GM23338 (cell line): ENCODE measurements around the gene CD83. TPM values are rescaled to one million over a fixed set of nuclear protein-coding genes. Genes with fewer than 3 reads are reported as not detected.
A peak's percentile ranks its signal among the peaks of the same experiment; 100 is the strongest.

ENCODE experiments used
- ATAC-seq: fragments of 200-7000 bp; cut with Tn5 transposase; 3 replicates; pipeline ENCODE4 v1.9.1; 2020
- DNase-seq: peaks from one replicate; pipeline ENCODE4 v3.0.0-alpha.2; 2015; ENCODE audit warnings: low spot score
- H2AFZ ChIP-seq: fragments of 200-600 bp; sonication (generic); 2 replicates; pipeline ENCODE4 v1.8.0; 2016; ENCODE audit warnings: antibody characterized with exemption, mild to moderate bottlenecking, moderate library complexity
- H3F3A ChIP-seq: fragments of 200-600 bp; sonication (generic); replicated peaks from 2 replicates; pipeline ENCODE4 v1.8.0; 2017; ENCODE audit warnings: antibody characterized with exemption, mixed run types, low read depth
- H3K27ac ChIP-seq: fragments of 200-600 bp; sonication (generic); 2 replicates; pipeline ENCODE4 v1.6.1; 2016; ENCODE audit warnings: low read depth
- H3K27me3 ChIP-seq: fragments of 200-600 bp; sonication (generic); 2 replicates; pipeline ENCODE4 v1.8.0; 2016; ENCODE audit warnings: mild to moderate bottlenecking, mixed run types, moderate library complexity; ENCODE audit not compliant: insufficient read depth
- H3K36me3 ChIP-seq: fragments of 200-600 bp; sonication (generic); 2 replicates; pipeline ENCODE4 v1.8.0; 2016; ENCODE audit warnings: mild to moderate bottlenecking; ENCODE audit not compliant: insufficient read depth
- H3K4me1 ChIP-seq: fragments of 200-600 bp; sonication (generic); 2 replicates; pipeline ENCODE4 v1.8.0; 2016; ENCODE audit warnings: mild to moderate bottlenecking, moderate library complexity; ENCODE audit not compliant: insufficient read depth
- H3K4me2 ChIP-seq: fragments of 200-600 bp; sonication (generic); 2 replicates; pipeline ENCODE4 v1.7.1; 2017; ENCODE audit warnings: mixed run types
- H3K4me3 ChIP-seq: fragments of 200-600 bp; sonication (generic); 2 replicates; pipeline ENCODE4 v1.6.1; 2016; ENCODE audit warnings: mixed run types
- H3K79me2 ChIP-seq: fragments of 200-600 bp; sonication (generic); replicated peaks from 2 replicates; pipeline ENCODE4 v1.8.0; 2017; ENCODE audit warnings: mild to moderate bottlenecking; ENCODE audit not compliant: insufficient read depth
- H3K9me2 ChIP-seq: fragments of 200-600 bp; sonication (generic); 2 replicates; pipeline ENCODE4 v1.8.0; 2017; ENCODE audit not compliant: insufficient read depth
- H4K20me1 ChIP-seq: fragments of 200-600 bp; sonication (generic); replicated peaks from 2 replicates; pipeline ENCODE4 v1.8.0; 2017; ENCODE audit warnings: mild to moderate bottlenecking; ENCODE audit not compliant: insufficient read depth
- H3K27ac Mint-ChIP-seq: 2 replicates; pipeline ENCODE4 v1.8.0; 2020; ENCODE audit warnings: inconsistent platforms, mild to moderate bottlenecking, moderate library complexity, mixed read lengths
- H3K27me3 Mint-ChIP-seq: 3 replicates; pipeline ENCODE4 v1.8.0; 2022; ENCODE audit warnings: low read depth, mild to moderate bottlenecking, moderate library complexity, mixed read lengths, inconsistent platforms; ENCODE audit not compliant: insufficient read depth, poor library complexity
- H3K36me3 Mint-ChIP-seq: 3 replicates; pipeline ENCODE4 v1.8.0; 2021; ENCODE audit warnings: low read depth, mild to moderate bottlenecking, inconsistent platforms, moderate library complexity, mixed read lengths
- H3K4me1 Mint-ChIP-seq: 3 replicates; pipeline ENCODE4 v1.8.0; 2020; ENCODE audit warnings: mild to moderate bottlenecking, inconsistent platforms, mixed read lengths
- H3K4me3 Mint-ChIP-seq: 3 replicates; pipeline ENCODE4 v1.8.0; 2021; ENCODE audit warnings: moderate library complexity, mild to moderate bottlenecking, inconsistent platforms, mixed read lengths
- H3K9me3 Mint-ChIP-seq: 3 replicates; pipeline ENCODE4 v1.8.0; 2020; ENCODE audit warnings: moderate library complexity, mild to moderate bottlenecking, inconsistent platforms, mixed read lengths
- CREB1 ChIP-seq: fragments of 250-450 bp; sonication (Bioruptor Pico); IDR thresholded peaks from 2 replicates; pipeline ENCODE4 v1.5.0; 2020; ENCODE audit warnings: low read depth, mild to moderate bottlenecking, moderate library complexity
- ETS1 ChIP-seq: IDR thresholded peaks from 2 replicates; pipeline ENCODE4 v1.6.1; 2016; ENCODE audit warnings: antibody characterized with exemption
- EZH2 ChIP-seq: fragments of 200-600 bp; sonication (generic); IDR thresholded peaks from one replicate; pipeline ENCODE4 v1.8.0; 2017; ENCODE audit warnings: antibody characterized with exemption, mild to moderate bottlenecking, low read depth; ENCODE audit not compliant: unreplicated experiment
- EZH2phosphoT487 ChIP-seq: fragments of 200-600 bp; sonication (generic); IDR thresholded peaks from one replicate; pipeline ENCODE4 v1.8.1; 2018; ENCODE audit warnings: antibody characterized with exemption; ENCODE audit not compliant: unreplicated experiment
- JUNB ChIP-seq: IDR thresholded peaks from one replicate; pipeline ENCODE4 v1.6.1; 2016; ENCODE audit warnings: antibody characterized with exemption; ENCODE audit not compliant: unreplicated experiment
- POLR2AphosphoS5 ChIP-seq: IDR thresholded peaks from 2 replicates; pipeline ENCODE4 v1.6.1; 2016; ENCODE audit warnings: antibody characterized with exemption, low read depth
- STAT1 ChIP-seq: IDR thresholded peaks from one replicate; pipeline ENCODE4 v1.6.1; 2016; ENCODE audit warnings: antibody characterized with exemption; ENCODE audit not compliant: unreplicated experiment
- ZNF331 ChIP-seq: fragments of 250-450 bp; sonication (Bioruptor Pico); IDR thresholded peaks from 2 replicates; pipeline ENCODE4 v1.5.0; 2020; ENCODE audit warnings: low read depth, mild to moderate bottlenecking, moderate library complexity
- polyA plus RNA-seq: library from polyadenylated mRNA; unstranded; fragments of >200 nt; fragmentation: Nextera tagmentation; extraction: Ambion mirVana; gene quantifications from 2 replicates; pipeline ENCODE4 v1.2.1, GENCODE V29; 2016
- total RNA-seq: library from RNA; depleted of rRNA; stranded (reverse); fragments of >200 nt; shearing (Covaris generic); gene quantifications from 2 replicates; pipeline ENCODE4 v1.2.3, GENCODE V29; 2014

Gene CD83
- total and polyA plus RNA-seq, 2 experiments from 2014 or later, result 8.1 to 13.2 TPM

- Mint-ChIP-seq H3K9me3 (no peaks in the 10 kb centered on the region), H3K4me1 (peaks cover 20% of the 10 kb centered on the region), H3K27ac (peak overlapping the region; percentile 29; the same call in 1 of the 2 replicates), H3K36me3 (no peaks in the 10 kb centered on the region), H3K4me3 (no peak overlapping the region), H3K27me3 (peaks cover 10% of the 10 kb centered on the region)
- Histone ChIP-seq H4K20me1 (no peaks in the 10 kb centered on the region), H3K4me3 (no peak overlapping the region), H2AFZ (no peak overlapping the region), H3K4me1 (peaks cover 20% of the 10 kb centered on the region), H3K36me3 (no peaks in the 10 kb centered on the region), H3K4me2 (no peak overlapping the region), H3K27ac (no peak overlapping the region), H3K27me3 (no peaks in the 10 kb centered on the region), H3K79me2 (no peaks in the 10 kb centered on the region), H3K9me2 (no peaks in the 10 kb centered on the region), H3F3A (no peaks in the 10 kb centered on the region)
- no peak for TF ChIP-seq EZH2
- TF ChIP-seq EZH2phosphoT487, result no peak
- TF ChIP-seq ZNF331, result no peak
- TF ChIP-seq JUNB, result no peak
- TF ChIP-seq STAT1, result no peak
- TF ChIP-seq ETS1, result no peak
- no peak for DNase-seq
- ATAC-seq, result no peak
Measured at GRCh38 chr6:14141351-14142062, 23.9 kb downstream of the CD83 start.

- no peak for TF ChIP-seq ETS1
- TF ChIP-seq CREB1 (CRISPR knock-in tag), result no peak
- no peak for TF ChIP-seq POLR2AphosphoS5
- no peak for TF ChIP-seq JUNB
- Histone ChIP-seq H4K20me1 (no peaks in the 10 kb centered on the region), H3K4me1 (peaks cover 20% of the 10 kb centered on the region), H3K9me2 (no peaks in the 10 kb centered on the region), H2AFZ (no peak overlapping the region), H3K27ac (peak overlapping the region; percentile 64; the same call in 1 of the 2 replicates), H3K4me3 (no peak overlapping the region), H3K36me3 (no peaks in the 10 kb centered on the region), H3K79me2 (no peaks in the 10 kb centered on the region), H3K27me3 (no peaks in the 10 kb centered on the region), H3F3A (no peaks in the 10 kb centered on the region), H3K4me2 (no peak overlapping the region)
- DNase-seq (no peak), ATAC-seq (no peak)
- peaks cover 25% of the 10 kb centered on the region for H3K4me1 Mint-ChIP-seq
- H3K9me3 Mint-ChIP-seq, result no peaks in the 10 kb centered on the region
- H3K27me3 Mint-ChIP-seq, result peaks cover 10% of the 10 kb centered on the region
- peak overlapping the region; percentile 2; the same call in 1 of the 2 replicates for H3K27ac Mint-ChIP-seq
- no peak overlapping the region for H3K4me3 Mint-ChIP-seq
- H3K36me3 Mint-ChIP-seq, result no peaks in the 10 kb centered on the region
Measured at GRCh38 chr6:14142063-14142450, 24.5 kb downstream of the CD83 start.
